Sigmoid colon (tissue), 7 donors: Measurements from ENCODE around the gene CLEC6A. TPM values are rescaled to one million over a fixed set of nuclear protein-coding genes. Genes with fewer than 3 reads are reported as not detected.

ENCODE experiments used
- DNase-seq: peaks from one replicate; pipeline ENCODE4 v3.0.0-alpha.2; 2019
- H3K27ac ChIP-seq, 4 donors: fragments of 200-600 bp; sonication (generic); one replicate each; pipeline ENCODE4 v1.5.1; 2016 to 2019; ENCODE audit warnings: mild to moderate bottlenecking in 1 of 4
- H3K27me3 ChIP-seq, 3 donors: fragments of 200-600 bp; sonication (generic); one replicate each; pipeline ENCODE4 v1.5.1; 2019; ENCODE audit warnings: mild to moderate bottlenecking in 1 of 3
- H3K36me3 ChIP-seq, 4 donors: fragments of 200-600 bp; sonication (generic); one replicate each; pipeline ENCODE4 v1.5.1; 2016 to 2019
- H3K4me1 ChIP-seq, 4 donors: fragments of 200-600 bp; sonication (generic); one replicate each; pipeline ENCODE4 v1.5.1; 2017 to 2019
- H3K4me3 ChIP-seq, 4 donors: fragments of 200-600 bp; sonication (generic); one replicate each; pipeline ENCODE4 v1.5.1; 2017 to 2019; ENCODE audit warnings: mild to moderate bottlenecking in 2 of 4, moderate library complexity in 1 of 4
- H3K9me3 ChIP-seq, 4 donors: fragments of 200-600 bp in 3 of 4; sonication (generic) in 3 of 4; one replicate each; pipeline versions ENCODE4 v1.5.1 to v1.6.1; 2013 to 2019
- CTCF ChIP-seq, 4 experiments: fragments of 450-650 bp in 3 of 4; fragments of 200-600 bp in 1 of 4; IDR thresholded peaks; one replicate each; pipeline ENCODE4 v1.5.1; 2016 to 2019; ENCODE audit warnings: antibody characterized with exemption in 4 of 4, mild to moderate bottlenecking in 3 of 4, moderate library complexity in 2 of 4
- EP300 ChIP-seq, 4 donors: sonication (generic); formaldehyde crosslinking; IDR thresholded peaks; one replicate each; pipeline ENCODE4 v1.6.1; 2017; ENCODE audit warnings: antibody characterized with exemption in 4 of 4
- POLR2A ChIP-seq, 2 donors: fragments of 450-650 bp; IDR thresholded peaks; one replicate each; pipeline ENCODE4 v1.6.1; 2016; ENCODE audit warnings: antibody characterized with exemption in 2 of 2, mild to moderate bottlenecking in 2 of 2, moderate library complexity in 2 of 2
- POLR2AphosphoS5 ChIP-seq, 4 donors: sonication (generic); formaldehyde crosslinking; IDR thresholded peaks; one replicate each; pipeline ENCODE4 v1.6.1; 2017; ENCODE audit warnings: antibody characterized with exemption in 4 of 4
- WGBS, 2 donors: extraction: QIAGEN DNeasy Blood & Tissue Kit; methylation state at CpG; one replicate each; pipeline ENCODE4 v1.1.7; 2013; 5-methylcytosine and 5-hydroxymethylcytosine counted together
- intact Hi-C: fragments of 100-400 bp; cut with DNase I; formaldehyde crosslinking; loops from one replicate; pipeline ENCODE4 v1.15.1; 2023
- polyA plus RNA-seq, 3 donors: library from polyadenylated mRNA; stranded (reverse); fragments of 200-250 nt; gene quantifications; one replicate each; pipeline ENCODE4 v1.2.3, GENCODE V29; 2013
- total RNA-seq, 4 donors: library from RNA; depleted of rRNA; stranded (reverse); fragments of >200 nt; gene quantifications; one replicate each; pipeline ENCODE4 v1.1.0, GENCODE V29; 2016
- donor health status: healthy with polysubstance abuse.
- donor health status: Bipolar disorder and iron deficiency.
- donor health status: healthy.

The CLEC6A gene
- total and polyA plus RNA-seq, 7 donors, result 0.29 TPM; not detected in 6

DNA sequence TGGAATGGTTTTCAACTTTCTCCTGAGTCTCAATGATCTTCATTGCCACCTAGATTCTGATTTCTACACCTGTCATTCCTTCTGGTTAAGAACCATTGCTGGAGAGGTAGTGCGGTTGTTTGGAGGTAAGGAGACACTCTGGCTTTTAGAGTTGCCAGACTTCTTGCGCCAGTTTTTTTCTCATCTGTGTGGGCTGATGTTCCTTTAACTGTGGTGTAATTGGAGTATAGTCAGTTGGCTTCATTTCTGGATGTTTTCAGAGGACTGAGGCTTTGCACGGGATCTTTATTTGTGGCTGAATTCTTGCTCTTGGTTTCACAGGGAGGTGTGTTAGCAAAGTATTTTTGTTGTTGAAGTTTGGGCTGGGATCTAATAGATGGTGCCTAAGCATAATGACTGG, 51.8 kb downstream of the CLEC6A start:
- Histone ChIP-seq H3K4me3 (no peak overlapping the region), H3K27me3 (no peaks in the 10 kb centered on the region), H3K4me1 (no peaks in the 10 kb centered on the region), H3K36me3 (no peaks in the 10 kb centered on the region), H3K9me3 (no peaks in the 10 kb centered on the region), H3K27ac (no peak overlapping the region)
- TF ChIP-seq POLR2AphosphoS5 (IDR thresholded peaks at IDR 0.05), result no peak
- no peak for TF ChIP-seq CTCF (IDR thresholded peaks at IDR 0.05)
- TF ChIP-seq POLR2A (IDR thresholded peaks at IDR 0.05), result no peak
- no peak for TF ChIP-seq EP300 (IDR thresholded peaks at IDR 0.05)
- intact Hi-C loops, result no loop called here
- 84 to 94% methylated on average over 3 of the region's 3 CpGs for WGBS, 2 donors
- no peak for DNase-seq

DNA sequence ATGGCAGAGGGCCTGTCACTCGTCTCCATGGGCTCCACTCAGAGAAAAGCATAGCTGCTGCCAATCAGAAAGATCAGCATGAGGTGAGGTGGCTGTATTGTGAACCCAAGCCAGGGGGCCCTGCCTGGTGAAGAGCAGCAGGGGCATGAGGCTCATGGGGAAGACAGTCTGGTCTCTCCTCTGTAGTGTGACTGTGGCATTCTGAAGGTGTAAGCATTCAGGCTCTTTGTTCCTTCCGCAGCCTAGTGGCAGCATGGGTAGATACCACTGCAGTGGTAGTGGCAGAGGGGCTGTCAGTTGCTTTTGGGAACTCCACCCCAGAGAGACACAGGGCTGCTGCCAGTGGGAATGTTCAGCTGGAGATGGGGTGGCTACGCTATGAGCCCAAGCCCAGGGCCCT, 52.5 kb downstream of the CLEC6A start:
- Histone ChIP-seq H3K27ac (no peak overlapping the region), H3K9me3 (no peaks in the 10 kb centered on the region), H3K4me3 (no peak overlapping the region), H3K4me1 (no peaks in the 10 kb centered on the region), H3K36me3 (no peaks in the 10 kb centered on the region), H3K27me3 (no peaks in the 10 kb centered on the region)
- WGBS, 2 donors, result 76 to 85% methylated on average over 3 of the region's 3 CpGs
- TF ChIP-seq CTCF (IDR thresholded peaks at IDR 0.05) (no peak), POLR2A (IDR thresholded peaks at IDR 0.05) (no peak), EP300 (IDR thresholded peaks at IDR 0.05) (no peak), POLR2AphosphoS5 (IDR thresholded peaks at IDR 0.05) (no peak)
- DNase-seq, result no peak
- intact Hi-C loops, result no loop called here

DNA sequence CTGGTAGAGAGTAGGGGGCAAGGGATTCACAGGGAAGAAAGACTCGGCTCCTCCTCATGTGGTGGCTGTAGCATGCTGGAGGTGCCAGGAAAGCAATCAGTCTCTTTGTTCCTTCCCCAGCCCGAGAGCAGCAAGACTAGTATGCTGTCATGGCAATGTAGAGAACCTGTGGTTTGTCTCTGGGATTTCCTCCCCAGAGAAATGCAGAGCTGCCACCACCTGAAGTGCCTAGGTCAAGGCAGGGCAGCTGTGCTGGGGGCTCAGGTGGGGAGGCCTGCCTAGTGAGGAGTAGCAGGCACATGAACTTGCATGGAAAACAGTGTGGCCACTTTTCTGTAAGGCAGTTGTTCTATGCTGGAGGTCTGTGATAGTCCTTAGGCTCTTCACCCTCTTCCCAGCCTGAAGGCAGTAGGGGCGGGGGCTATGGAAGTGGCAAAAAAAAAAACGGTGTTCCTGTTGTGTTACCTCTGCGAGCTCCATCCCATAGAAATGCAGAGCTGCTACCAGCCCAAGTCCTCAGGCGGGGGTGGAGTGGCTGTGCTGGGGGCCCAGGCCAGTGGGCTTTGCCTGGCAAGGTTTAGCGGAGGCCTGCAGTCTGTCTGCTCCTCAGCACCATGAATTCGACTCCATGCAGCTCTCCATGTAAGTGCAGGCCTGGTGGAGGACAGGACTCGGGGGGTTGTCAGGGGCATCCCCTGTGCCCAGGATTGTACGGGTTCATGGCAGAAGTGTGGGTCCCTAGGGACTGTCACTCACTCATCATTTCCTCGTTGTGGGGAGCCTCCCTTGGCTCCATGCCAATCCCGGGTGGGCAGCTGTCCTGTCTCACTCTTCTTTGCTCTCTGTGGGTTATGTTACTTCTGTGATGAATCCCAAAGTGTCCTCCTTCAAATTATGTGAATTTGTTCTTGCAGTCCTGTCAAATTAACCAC, 53.4 kb downstream of the CLEC6A start:
- no peaks in the 10 kb centered on the region for H3K4me1 ChIP-seq
- intact Hi-C loops, result no loop called here
- no peaks in the 10 kb centered on the region for H3K36me3 ChIP-seq
- H3K27ac ChIP-seq, result no peak overlapping the region
- DNase-seq, result no peak
- H3K27me3 ChIP-seq, result no peaks in the 10 kb centered on the region
- H3K9me3 ChIP-seq, result no peaks in the 10 kb centered on the region
- H3K4me3 ChIP-seq, result no peak overlapping the region
- TF ChIP-seq CTCF (IDR thresholded peaks at IDR 0.05) (no peak), EP300 (IDR thresholded peaks at IDR 0.05) (no peak), POLR2A (IDR thresholded peaks at IDR 0.05) (no peak), POLR2AphosphoS5 (IDR thresholded peaks at IDR 0.05) (no peak)
- 63 to 65% methylated on average over 12 of the region's 12 CpGs for WGBS, 2 donors

DNA sequence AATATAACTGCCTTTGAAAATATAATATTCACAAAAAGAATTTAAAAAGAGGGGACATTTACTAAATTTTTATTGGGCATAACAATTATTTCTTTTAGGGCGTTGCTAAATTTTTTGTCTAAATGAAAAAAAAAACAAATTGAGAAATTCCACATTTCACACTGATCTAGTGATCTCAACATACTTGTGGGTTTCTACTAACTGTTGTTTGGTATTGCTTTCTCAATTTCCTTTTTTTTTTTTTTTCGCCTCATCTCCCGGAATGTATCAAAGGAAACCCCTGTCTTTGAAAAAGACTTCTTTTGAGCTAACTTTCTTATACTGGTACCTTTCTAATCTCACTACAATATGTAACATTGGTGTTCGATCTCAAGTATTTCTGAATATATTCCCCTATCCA, 57.5 kb downstream of the CLEC6A start, which contains the start of gene CLEC4D:
Gene CLEC4D, plus strand, starts transcription at position 248 of the 400 bp plus-strand sequence. CDS start 230 bp downstream, outside the sequence.
- Histone ChIP-seq H3K4me1 (no peaks in the 10 kb centered on the region), H3K36me3 (no peaks in the 10 kb centered on the region), H3K9me3 (no peaks in the 10 kb centered on the region), H3K27me3 (no peaks in the 10 kb centered on the region), H3K4me3 (no peak within 1 kb of the TSS), H3K27ac (no peak within 1 kb of the TSS)
- no peak for TF ChIP-seq POLR2AphosphoS5 (IDR thresholded peaks at IDR 0.05)
- TF ChIP-seq EP300 (IDR thresholded peaks at IDR 0.05), result no peak
- no peak for TF ChIP-seq CTCF (IDR thresholded peaks at IDR 0.05)
- TF ChIP-seq POLR2A (IDR thresholded peaks at IDR 0.05), result no peak
- 85 to 86% methylated on average over 4 of the region's 4 CpGs for WGBS, 2 donors
- intact Hi-C loops, result no loop called here
- DNase-seq, result no peak
